Retinal pigment epithelial cell (primary cell): ENCODE measurements around the gene FADS1.

Experiments used
- DNase-seq: peaks from one replicate; pipeline ENCODE4 v3.0.0-alpha.2; 2010; ENCODE audit warnings: low read depth
- H3K4me3 ChIP-seq: 2 replicates; pipeline ENCODE4 v1.5.1; 2011; ENCODE audit warnings: mild to moderate bottlenecking, low read length, control low read depth, moderate library complexity
- TF ChIP-seq, protein P1 (sequence below): conservative IDR thresholded peaks from 2 replicates; pipeline ENCODE4 v1.5.1; 2011; ENCODE audit warnings: low read depth, low read length, control low read depth, inconsistent platforms

Gene FADS1

DNA sequence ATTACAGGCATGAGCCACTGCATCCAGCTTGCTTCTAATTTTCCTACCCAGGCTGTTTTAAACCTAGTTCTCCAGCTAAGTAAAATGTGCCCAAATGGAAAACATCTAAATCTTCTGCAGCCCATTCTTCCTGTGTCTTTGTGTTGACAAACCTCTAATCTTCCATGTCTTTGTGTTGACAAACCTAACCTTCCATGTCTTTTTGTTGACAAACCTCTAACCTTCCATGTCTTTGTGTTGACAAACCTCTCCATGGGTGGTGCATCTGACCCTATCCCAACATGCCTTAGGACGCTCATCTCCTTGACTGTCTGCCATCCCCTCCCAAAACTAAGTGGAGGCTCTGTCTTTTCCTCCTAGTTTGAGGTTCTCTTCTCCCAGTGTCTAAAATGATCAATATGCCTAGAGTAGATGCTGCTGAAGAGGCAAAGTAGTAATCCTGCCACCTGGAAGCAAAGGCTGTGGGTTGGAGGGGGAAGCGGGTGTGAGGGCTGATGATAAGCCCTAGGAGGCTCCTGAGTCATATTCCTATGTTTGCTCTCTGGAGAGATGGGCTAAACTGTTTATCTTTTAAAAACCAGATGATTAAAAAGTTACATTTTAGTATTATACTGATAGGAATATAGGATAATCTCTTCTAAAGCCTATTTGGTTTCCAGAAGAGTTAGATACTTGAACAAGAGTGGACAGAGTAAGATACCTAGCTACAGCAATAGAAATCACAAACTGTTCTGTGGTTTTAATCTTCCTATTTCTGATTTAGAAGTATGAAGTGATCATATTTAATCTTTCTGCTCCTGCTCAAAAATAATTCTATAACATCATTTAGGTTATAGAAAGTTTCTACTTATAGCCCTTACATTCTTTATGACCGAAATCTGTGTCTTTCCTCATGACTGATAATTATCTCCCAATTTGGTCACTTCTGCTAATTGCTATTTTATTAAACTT lies 16.2 kb downstream of the FADS1 start:
- no peak for DNase-seq
- TF ChIP-seq, protein P1, sequence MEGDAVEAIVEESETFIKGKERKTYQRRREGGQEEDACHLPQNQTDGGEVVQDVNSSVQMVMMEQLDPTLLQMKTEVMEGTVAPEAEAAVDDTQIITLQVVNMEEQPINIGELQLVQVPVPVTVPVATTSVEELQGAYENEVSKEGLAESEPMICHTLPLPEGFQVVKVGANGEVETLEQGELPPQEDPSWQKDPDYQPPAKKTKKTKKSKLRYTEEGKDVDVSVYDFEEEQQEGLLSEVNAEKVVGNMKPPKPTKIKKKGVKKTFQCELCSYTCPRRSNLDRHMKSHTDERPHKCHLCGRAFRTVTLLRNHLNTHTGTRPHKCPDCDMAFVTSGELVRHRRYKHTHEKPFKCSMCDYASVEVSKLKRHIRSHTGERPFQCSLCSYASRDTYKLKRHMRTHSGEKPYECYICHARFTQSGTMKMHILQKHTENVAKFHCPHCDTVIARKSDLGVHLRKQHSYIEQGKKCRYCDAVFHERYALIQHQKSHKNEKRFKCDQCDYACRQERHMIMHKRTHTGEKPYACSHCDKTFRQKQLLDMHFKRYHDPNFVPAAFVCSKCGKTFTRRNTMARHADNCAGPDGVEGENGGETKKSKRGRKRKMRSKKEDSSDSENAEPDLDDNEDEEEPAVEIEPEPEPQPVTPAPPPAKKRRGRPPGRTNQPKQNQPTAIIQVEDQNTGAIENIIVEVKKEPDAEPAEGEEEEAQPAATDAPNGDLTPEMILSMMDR, result no peak
- H3K4me3 ChIP-seq, result no peak overlapping the region

DNA sequence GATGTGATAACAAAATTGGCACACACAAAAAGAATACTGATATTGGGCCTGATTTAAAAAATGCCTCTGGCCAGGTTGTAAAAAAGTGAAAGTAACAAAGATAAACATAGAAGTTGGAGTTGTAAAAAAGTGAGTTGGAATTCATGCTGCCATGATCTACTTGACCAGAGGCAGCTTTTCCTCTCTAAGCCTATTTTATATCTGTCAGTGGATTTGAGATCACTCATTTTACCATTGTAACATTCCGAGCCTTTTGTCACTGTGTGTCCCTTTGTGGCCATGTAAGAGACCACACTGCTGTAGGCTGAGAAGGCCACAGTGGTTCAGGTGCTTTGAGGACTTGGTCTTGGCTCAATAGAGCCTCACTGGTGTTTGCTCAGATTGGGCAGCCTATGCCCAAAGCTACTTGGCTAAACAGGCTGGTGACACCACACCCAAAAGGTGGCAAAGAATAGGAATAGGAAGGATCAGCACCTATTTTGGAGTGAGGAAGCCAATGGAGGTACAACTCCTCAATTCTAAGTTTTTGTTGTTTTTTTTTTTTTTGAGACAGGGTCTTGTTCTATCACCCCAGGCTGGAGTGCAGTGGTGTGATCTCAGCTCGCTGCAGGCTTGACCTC lies 17.0 kb downstream of the FADS1 start:
- TF ChIP-seq, protein P1, result no peak

DNA sequence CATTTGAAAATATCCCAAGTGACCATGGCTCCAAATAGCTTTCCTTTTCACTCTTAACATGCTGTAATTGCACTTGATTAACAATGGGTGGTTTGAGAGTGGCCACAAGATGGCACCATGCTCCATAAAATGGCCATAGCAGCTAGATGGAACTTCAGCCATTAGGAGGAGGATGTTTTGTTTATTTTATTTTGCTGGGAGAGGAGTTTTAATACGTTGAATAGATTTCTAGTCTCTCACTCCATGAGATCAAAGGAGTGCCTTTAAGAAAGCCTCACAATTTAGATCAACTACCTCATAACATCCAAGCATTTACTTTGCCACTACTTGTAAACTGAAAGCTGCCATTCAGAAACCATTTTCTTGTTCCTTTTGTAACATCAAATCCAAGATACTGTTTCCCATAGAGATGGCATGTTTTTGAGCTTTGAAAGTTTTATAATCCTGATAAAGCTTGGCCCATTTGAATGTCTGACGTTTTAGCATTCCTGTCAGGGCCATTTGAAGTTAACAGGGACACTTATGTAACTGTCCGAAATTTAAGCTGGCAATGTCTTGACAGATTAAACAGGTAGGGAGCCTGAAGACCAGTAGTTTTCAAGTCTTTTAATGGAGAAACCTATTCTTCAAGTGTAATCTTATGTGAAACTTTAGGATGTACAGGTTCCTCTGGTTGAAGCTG lies 19.4 kb downstream of the FADS1 start:
- no peak for DNase-seq
- TF ChIP-seq, protein P1, result peak; percentile 83
- H3K4me3 ChIP-seq, result no peak overlapping the region

More for the DNA sequence above, 17.0 kb downstream of the FADS1 start:
- DNase-seq, result no peak
- H3K4me3 ChIP-seq, result no peak overlapping the region

DNA sequence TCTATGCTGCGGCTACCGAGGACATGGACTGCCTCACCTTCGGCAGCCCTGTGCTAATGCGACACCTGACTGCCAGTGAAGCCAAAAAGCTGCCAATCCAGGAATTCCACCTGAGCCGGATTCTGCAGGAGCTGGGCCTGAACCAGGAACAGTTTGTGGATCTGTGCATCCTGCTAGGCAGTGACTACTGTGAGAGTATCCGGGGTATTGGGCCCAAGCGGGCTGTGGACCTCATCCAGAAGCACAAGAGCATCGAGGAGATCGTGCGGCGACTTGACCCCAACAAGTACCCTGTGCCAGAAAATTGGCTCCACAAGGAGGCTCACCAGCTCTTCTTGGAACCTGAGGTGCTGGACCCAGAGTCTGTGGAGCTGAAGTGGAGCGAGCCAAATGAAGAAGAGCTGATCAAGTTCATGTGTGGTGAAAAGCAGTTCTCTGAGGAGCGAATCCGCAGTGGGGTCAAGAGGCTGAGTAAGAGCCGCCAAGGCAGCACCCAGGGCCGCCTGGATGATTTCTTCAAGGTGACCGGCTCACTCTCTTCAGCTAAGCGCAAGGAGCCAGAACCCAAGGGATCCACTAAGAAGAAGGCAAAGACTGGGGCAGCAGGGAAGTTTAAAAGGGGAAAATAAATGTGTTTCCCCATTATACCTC lies 20.8 kb downstream of the FADS1 start:
- H3K4me3 ChIP-seq, result no peak overlapping the region
- TF ChIP-seq, protein P1, result no peak
- no peak for DNase-seq

DNA sequence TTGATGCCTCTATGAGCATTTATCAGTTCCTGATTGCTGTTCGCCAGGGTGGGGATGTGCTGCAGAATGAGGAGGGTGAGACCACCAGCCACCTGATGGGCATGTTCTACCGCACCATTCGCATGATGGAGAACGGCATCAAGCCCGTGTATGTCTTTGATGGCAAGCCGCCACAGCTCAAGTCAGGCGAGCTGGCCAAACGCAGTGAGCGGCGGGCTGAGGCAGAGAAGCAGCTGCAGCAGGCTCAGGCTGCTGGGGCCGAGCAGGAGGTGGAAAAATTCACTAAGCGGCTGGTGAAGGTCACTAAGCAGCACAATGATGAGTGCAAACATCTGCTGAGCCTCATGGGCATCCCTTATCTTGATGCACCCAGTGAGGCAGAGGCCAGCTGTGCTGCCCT lies 21.3 kb downstream of the FADS1 start:
- TF ChIP-seq, protein P1, result no peak
- no peak overlapping the region for H3K4me3 ChIP-seq
- no peak for DNase-seq

DNA sequence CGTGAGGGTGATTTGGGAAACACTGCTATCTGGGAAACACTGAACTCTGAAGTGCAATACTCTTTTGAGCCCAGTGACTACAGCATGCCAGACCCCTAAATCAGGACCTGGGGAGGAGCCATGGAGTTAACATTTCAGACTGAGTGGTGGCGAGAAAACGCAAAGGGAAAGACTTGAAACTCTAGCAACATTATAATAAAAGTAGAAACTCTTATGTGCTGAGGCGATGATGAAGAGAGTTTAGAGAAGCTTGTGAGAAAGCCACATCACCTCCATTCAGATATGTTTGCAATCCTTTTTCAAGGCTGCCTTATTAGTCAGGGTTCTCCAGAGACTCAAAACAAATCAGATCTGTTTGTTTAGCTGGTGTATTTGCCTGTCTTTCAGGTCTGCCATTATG lies 22.2 kb downstream of the FADS1 start:
- DNase-seq, result no peak
- H3K4me3 ChIP-seq, result no peak overlapping the region
- TF ChIP-seq, protein P1, result no peak
